HG02623 (cell line): ENCODE results near the gene FOSL1.

ENCODE experiments used
- ATAC-seq: cut with Tn5 transposase; IDR thresholded peaks from one replicate; pipeline ENCODE4 v1.9.1; 2021; ENCODE audit warnings: moderate library complexity; ENCODE audit not compliant: unreplicated experiment

The FOSL1 gene

GRCh38 chr11:65882120-65883057, 17.8 kb downstream of the FOSL1 start:
- no peak for ATAC-seq

- ATAC-seq, result no peak
Observed at GRCh38 chr11:65880844-65881421, 19.3 kb downstream of the FOSL1 start.

- ATAC-seq, result no peak
Observed at GRCh38 chr11:65880027-65880426, 20.2 kb downstream of the FOSL1 start.

GRCh38 chr11:65879617-65880016, 20.6 kb downstream of the FOSL1 start, which contains the start of gene CTSW:
CTSW (plus strand) TSS chr11:65879837; CDS start chr11:65879855, 18 bp downstream.
- ATAC-seq, result no peak

- ATAC-seq, result peak; percentile 77
Observed at GRCh38 chr11:65873318-65874156, 26.7 kb downstream of the FOSL1 start.

GRCh38 chr11:65872586-65873317, 27.4 kb downstream of the FOSL1 start, which contains the start of gene EFEMP2:
EFEMP2 (minus strand) TSS chr11:65872800; CDS start chr11:65872354, 446 bp downstream.
- no peak for ATAC-seq

GRCh38 chr11:65871811-65872548, 28.2 kb downstream of the FOSL1 start:
- ATAC-seq, result no peak

GRCh38 chr11:65870706-65871681, 29.2 kb downstream of the FOSL1 start:
- no peak for ATAC-seq

GRCh38 chr11:65870307-65870658, 29.9 kb downstream of the FOSL1 start:
- ATAC-seq, result no peak

- ATAC-seq, result no peak
Observed at GRCh38 chr11:65869643-65870306, 30.4 kb downstream of the FOSL1 start.

GRCh38 chr11:65868907-65869306, 31.3 kb downstream of the FOSL1 start:
- ATAC-seq, result no peak

- no peak for ATAC-seq
Observed at GRCh38 chr11:65868076-65868667, 32.0 kb downstream of the FOSL1 start.

GRCh38 chr11:65867284-65868071, 32.7 kb downstream of the FOSL1 start:
- no peak for ATAC-seq

- ATAC-seq, result no peak
Observed at GRCh38 chr11:65866509-65867283, 33.5 kb downstream of the FOSL1 start.

- no peak for ATAC-seq
Observed at GRCh38 chr11:65865550-65866172, 34.5 kb downstream of the FOSL1 start.
